Stimulated activated CD4-positive, alpha-beta T cell treated with anti-CD3 and anti-CD28 coated beads, TNF-alpha, amount 100 ng/mL, for 4 hours (primary cell): ENCODE measurements around the gene ABHD15.

Experiments
- DNase-seq, 3 experiments: peaks; one replicate each; pipeline ENCODE4 v3.0.0-alpha.2; 2020; ENCODE audit warnings: low read depth in 3 of 3

ABHD15 gene

DNA sequence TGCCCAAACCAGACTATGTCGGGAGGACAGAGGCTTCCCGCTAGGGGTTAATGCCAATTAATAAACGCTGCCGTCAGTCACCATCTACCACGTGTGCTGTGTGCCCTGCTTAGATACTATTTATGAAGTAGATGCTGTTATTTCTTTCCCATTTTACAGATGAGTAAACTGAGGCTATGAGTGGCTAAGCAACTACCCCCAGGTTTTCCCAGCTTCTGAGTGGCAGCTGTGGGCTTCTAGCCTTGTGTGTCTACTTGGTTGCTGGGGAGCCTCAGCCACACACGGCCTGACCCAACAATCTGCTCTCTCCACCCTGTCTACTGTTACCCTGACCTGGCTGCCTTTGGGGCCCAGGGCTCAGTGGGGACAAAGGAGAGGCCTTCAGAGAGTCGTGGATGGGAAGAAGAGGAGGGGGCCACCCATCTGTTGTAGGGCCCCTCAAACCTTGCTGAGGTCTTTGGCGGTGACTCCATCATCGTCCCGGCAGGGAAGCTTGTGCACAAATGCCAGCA, 15.5 kb upstream of the ABHD15 start:
- no peak for DNase-seq

DNA sequence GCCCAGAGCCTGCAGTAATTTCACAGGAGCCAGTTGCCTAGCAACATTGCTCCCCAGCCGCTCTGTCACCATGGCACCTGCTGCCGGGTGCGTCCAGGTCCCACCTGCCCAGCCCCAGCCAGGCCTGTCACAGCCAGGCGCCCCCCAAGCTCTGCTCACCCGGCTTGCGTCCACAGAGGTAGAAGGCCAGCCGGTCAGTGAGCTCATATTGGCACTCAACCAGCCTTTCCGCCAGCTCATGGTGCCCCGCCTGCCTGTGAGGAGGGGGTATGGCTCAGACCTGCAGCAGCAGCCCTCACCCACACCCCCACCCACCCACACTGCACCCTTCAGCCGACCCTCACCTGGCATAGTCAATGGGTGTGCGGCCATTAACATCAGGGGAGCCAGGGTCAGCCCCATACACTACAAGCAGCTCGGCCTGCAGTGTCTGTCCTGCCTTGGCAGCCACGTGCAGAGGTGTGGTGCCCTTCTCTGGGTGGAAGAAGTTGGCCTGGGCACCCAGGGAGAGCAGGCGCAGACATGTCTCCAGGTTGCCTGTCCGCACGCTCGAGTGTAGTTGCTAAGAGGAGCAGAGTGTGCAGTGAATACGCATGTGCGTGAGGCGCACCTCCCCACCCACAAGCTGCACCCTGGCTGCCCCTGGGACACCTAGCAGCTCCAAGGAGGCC, 14.9 kb upstream of the ABHD15 start:
- no peak for DNase-seq

DNA sequence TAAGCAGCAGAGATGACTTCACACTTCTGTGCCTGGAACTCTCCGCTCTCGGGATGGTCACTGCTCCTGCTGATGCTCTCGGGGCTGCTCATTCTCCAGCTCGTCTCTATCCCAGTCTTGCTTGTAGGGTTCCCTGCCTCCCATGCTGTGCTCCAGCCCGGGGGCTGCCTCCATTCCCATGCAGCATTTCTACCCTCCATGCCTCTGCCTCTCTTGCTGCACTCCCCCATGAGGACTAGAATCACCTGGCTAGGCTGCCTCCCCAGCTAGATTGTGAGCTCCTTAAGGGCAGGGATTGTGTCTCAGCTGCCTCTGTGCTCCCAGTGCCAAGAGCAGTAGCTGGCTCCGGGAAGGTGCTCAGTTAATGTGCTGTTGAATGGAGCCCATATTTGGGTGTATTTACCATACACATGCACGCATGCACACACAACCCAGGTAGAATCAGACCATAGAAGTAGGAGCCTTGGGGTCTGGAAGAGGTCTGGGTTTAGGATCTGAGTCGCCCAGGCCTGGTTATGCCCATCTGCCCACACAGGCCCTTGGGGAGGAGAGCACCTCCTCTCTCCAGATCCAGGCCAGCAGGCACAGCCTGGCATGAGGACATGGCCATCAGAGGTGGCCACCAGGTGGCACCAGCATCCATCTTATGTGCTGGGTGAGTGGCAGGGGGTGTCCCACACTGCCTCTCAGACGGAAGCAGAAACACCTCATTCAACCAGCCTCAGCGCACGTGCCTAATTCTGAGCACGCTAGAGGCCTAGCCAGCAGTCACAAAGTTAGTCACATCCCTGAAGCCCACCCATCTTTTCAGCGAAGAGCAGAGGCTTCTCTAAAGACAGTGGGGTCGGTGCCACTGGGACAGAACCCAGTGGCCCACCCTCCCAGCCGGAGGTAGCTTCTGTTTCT, 13.3 kb upstream of the ABHD15 start:
- peak; percentile 80 to 84 (median 81) for DNase-seq

- no peak for DNase-seq
These were observed 12.0 kb upstream of the ABHD15 start for GRCh38 chr17:29578626-29579485.

DNA sequence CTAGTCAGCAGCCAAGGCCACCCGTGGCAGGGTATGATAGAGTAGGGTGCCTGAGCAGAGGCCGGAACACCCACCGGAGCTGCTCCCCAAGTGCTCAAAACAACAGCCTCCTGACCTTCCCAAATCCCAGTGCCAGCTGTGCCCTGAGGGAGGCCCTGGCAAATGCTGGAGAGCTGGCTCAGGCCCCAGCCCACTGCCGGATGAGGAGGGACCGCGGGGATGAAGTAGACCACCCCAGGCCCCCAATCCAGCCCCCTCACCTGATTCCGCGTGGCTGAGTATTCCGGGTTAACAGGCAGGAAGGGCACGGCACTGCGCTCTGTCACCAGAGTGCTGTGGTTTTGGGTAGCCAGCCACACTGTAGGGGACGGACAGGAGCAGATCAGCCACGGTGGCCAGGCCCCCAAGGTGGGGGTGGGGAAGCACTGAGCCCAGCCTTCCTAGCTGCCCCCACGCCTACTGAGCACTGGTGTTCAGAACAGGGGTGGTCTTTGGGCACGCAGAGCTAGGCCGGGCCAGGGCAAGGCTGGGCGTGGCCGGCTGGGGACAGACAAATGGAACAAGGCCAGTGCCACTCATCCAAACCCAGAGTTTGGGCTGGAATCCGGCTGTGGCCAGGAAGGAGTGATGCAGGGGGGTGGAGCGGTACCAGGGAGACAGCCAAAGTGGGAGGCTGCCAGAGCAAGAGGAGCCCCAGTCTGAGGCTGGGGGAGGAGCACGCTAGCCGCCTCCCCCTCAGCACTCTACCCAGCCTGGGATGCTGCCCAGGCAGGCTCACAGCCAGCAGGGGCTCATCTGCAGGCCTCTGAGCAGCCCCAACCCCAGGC, 10.8 kb upstream of the ABHD15 start:
- no peak for DNase-seq

DNA sequence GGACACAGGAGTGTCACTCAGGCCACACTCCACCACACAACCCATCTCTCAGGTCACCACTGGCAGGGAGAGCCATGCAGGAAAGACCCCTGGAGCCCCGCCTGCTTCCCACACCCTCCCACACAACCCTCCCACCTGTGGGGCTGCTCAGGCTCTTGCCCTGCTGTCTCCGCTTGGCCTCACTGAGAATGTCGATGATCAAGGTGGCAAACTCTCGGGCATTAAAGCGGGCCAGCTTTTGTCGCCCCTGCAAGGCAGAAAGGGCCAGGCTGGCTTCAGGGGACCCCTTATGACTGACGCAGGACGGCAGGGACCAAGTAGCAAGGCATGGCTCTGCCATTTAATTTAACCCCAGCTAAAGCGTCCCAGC, 10.1 kb upstream of the ABHD15 start:
- no peak for DNase-seq

- no peak for DNase-seq
These were observed 9.6 kb upstream of the ABHD15 start for GRCh38 chr17:29576214-29577000.

DNA sequence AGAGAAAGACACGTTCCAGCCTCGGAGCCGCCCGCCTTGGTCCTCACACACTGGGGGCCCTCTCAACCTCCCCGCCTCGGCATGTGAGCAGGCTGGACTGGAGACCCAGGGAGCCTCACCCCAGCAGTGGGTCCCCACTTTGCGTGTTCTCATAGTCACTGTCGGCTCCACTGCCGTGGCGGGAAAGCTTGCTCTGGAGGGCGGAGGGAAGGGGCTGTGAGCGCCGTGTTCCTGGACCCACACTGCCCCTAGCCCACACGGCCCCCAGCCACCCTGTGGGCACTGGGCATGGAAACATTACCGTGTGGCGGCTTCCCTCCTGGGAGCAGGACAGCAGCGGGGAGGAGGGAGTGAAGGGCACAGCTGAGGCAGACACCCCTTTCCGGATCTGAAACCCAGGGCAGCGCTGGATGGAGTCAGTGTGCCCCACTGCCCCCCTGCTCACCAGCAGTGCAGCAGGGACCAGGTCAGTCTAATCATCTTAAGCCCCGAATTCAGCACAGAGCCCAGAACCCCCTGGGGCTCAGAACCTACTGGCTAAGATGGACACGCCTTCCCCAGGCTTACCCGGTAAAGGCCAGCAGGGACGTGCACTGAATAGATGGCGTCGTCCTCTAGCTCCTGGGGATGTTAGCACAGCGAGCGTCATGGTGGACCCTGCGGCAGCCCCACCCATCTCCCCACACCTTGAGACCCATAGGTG, 8.8 kb upstream of the ABHD15 start:
- DNase-seq: no peak

- no peak for DNase-seq
These were observed 8.1 kb upstream of the ABHD15 start for GRCh38 chr17:29574732-29575510.

DNA sequence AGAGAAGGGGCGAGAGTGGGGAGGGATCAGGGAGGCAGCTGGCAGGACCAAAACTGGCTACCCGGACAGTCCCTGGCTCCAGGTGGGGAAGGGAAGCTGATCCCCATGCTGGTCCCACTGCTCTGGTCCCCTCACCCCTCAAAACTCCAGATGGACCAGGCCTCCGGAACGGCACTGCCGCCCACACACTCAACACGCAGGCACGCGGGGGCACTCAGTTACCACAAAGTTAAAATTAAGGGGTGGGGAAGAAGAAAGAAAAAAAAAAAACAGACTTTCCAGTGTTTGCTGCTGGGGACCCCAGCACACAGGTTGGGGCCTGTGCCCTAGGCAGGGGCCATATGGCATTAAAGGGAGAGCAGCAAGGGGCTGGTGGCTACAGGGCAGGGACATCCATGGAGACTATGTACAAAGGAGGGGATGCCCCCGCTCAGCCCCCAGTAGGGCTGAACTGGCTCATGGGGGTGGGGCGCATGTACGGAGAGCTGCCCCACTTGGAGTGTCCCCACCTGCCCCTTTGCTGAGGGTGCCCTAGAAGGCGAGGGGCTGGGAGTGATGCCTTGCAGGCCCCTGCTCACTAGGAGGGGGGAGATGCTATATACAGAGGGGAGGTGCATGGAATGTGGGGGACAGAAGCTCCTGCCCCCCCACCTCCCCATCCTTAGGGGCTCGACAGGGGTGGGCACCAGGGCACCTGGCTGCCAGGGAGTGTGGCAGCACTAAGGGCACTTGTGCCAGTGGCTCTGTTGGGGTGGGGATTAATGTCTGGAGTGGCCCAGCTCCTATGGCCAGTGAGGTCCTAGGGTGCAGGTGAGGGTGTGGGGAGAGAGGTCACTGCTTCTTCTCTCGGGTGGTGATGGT, 7.3 kb upstream of the ABHD15 start:
- DNase-seq: no peak

- DNase-seq: no peak
These were observed 6.7 kb upstream of the ABHD15 start for GRCh38 chr17:29573558-29573869.

DNA sequence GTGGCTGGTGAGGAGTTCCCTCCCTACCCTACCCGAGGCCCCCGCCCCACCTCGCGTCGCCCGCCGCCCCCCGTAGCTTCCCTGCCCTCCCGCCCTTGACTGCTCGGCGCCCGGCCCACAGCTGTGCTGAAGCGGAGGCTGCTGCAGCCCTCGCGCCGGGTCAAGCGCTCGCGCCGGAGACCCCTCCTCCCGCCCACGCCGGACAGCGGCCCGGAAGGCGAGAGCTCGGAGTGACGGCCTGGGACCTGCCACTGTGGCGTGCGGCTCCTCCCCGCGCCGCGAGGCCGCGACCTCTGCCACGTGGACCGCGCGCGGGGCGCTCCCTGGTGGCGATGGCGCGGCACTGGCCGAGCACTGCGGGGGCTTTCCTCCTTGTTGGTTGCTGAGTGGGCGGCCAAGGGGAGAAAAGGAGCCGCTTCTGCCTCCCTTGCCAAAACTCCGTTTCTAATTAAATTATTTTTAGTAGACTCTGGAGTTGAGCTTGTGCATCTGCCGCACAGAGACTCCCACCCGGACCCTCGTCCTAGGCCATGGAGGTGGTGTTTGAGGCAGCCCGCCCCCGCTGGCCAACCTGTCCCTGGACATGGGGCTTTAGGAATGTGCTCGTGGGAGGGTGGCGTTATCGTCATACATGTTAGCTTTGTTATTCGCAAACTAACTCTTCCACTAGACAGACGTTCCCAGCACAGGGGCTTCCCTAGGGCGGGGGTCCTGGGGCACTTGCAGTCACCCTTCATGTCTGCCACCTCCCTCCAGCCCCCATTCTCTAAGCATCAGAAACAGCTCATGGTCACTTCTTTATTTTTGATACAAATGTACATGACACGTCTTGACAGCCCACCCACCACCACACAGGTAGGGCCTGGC, 6.1 kb upstream of the ABHD15 start:
- DNase-seq: peak in 2 of 3 experiments; percentile 41 to 58

GRCh38 chr17:29571883-29572681, 5.2 kb upstream of the ABHD15 start:
- DNase-seq: no peak

- no peak for DNase-seq
These were observed 4.6 kb upstream of the ABHD15 start for GRCh38 chr17:29571486-29571882.

DNA sequence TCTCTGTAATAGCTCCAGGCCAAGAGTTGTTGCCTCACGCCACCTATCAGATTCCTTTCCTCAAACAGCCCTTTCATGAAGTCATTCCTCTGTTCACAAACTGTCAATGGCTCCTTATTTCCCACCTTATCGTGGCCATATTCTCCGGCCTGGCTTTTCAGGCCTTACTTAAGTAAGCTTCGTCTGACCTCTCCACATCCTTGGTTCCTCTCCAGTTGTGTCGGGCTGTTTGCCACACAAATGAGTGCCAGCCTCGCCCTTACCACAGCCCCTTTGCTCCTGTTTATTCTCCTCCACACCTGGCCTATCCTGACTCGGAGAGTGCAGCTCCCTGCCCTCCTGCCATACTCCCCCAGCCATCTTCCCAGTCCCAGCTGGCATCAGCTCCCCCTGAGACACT, 3.7 kb upstream of the ABHD15 start:
- DNase-seq: no peak

- no peak for DNase-seq
These were observed 2.6 kb upstream of the ABHD15 start for GRCh38 chr17:29569245-29569950.
